Lower leg skin (tissue), 3 donors: ENCODE results near the gene PRKAG1.

ENCODE experiments used
- POLR2A ChIP-seq, 2 donors: fragments of 450-650 bp; IDR thresholded peaks; one replicate each; pipeline ENCODE4 v1.6.1; 2016 to 2017; ENCODE audit warnings: antibody characterized with exemption in 2 of 2, mild to moderate bottlenecking in 1 of 2, moderate library complexity in 1 of 2
- TF ChIP-seq, protein P1 (sequence below), 3 donors: fragments of 450-650 bp; IDR thresholded peaks; one replicate each; pipeline ENCODE4 v1.5.1; 2016; ENCODE audit warnings: antibody characterized with exemption in 3 of 3, mild to moderate bottlenecking in 3 of 3, moderate library complexity in 2 of 3

DNA sequence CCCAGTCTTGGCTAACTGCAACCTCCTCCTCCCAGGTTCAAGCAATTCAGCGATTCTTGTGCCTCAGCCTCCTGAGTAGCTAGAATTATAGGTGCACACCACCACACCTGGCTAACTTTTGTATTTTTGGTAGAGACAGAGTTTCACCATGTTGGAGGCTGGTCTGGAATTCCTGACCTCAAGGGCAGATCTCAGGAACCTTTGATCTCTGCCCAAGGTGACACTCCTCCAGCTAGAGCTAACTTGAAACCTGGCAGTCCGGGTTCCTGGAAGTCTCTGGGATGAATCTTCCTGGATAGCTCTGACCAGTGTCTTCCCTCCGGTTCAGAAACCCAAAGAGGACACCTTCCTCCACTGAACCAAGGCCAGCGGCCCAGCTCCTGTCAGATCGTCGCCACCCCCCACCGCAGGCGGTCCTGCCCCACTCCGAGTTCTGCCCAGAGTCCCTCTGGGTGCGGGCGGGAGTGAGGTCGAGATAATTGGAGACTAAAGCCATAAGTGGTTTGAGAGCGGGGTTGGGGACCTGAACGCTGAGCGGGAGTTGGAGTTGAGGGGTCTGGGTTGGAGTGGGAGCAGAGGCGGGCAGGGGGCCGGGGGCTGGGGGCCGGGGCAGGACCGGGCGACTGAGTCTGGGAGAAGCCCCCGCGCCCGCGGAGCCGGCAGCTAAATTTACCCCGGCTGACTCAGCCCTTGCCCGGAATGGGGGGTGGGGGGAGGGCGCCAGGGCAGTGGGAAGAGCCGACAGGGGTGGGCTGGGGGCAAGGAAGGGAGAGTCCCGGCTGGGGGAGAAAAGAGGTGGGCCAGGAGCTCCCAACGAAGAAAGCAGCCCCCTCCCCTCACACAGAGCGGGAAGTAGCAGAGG lies 24.1 kb downstream of the PRKAG1 start:
- TF ChIP-seq, protein P1, sequence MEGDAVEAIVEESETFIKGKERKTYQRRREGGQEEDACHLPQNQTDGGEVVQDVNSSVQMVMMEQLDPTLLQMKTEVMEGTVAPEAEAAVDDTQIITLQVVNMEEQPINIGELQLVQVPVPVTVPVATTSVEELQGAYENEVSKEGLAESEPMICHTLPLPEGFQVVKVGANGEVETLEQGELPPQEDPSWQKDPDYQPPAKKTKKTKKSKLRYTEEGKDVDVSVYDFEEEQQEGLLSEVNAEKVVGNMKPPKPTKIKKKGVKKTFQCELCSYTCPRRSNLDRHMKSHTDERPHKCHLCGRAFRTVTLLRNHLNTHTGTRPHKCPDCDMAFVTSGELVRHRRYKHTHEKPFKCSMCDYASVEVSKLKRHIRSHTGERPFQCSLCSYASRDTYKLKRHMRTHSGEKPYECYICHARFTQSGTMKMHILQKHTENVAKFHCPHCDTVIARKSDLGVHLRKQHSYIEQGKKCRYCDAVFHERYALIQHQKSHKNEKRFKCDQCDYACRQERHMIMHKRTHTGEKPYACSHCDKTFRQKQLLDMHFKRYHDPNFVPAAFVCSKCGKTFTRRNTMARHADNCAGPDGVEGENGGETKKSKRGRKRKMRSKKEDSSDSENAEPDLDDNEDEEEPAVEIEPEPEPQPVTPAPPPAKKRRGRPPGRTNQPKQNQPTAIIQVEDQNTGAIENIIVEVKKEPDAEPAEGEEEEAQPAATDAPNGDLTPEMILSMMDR (IDR thresholded peaks at IDR 0.05) = no peak
- no peak for TF ChIP-seq POLR2A (IDR thresholded peaks at IDR 0.05)
